ENCODE data around the gene WIPF2.
"Not testable (repeated sequence)": the region's sequence is repeated elsewhere in the genome, so short reads cannot be mapped to it uniquely, and the experiment has no call there.

WIPF2 gene

GRCh38 chr17:40192961-40193360, 26.1 kb upstream of the WIPF2 start:
- no peak for DNase-seq

- no peak for DNase-seq
These were observed 24.3 kb upstream of the WIPF2 start for GRCh38 chr17:40194821-40195220.

- no peak for DNase-seq
These were observed 21.6 kb upstream of the WIPF2 start for GRCh38 chr17:40197550-40197949.

GRCh38 chr17:40197965-40198456, 21.1 kb upstream of the WIPF2 start:
- DNase-seq, result not testable (repeated sequence)

- no peak for DNase-seq
These were observed 20.5 kb upstream of the WIPF2 start for GRCh38 chr17:40198576-40198975.

- DNase-seq, result peak; percentile 20
These were observed 16.0 kb upstream of the WIPF2 start for GRCh38 chr17:40203131-40203530.

GRCh38 chr17:40206193-40206592, 12.9 kb upstream of the WIPF2 start:
- DNase-seq, result not testable (repeated sequence)

- no peak for DNase-seq
These were observed 9.6 kb upstream of the WIPF2 start for GRCh38 chr17:40209404-40210093.

- DNase-seq, result not testable (repeated sequence)
These were observed 5.2 kb upstream of the WIPF2 start for GRCh38 chr17:40213914-40214313.

- DNase-seq, result no peak
These were observed 931 bp upstream of the WIPF2 start for GRCh38 chr17:40218006-40218739.

GRCh38 chr17:40219594-40220338, 662 bp downstream of the WIPF2 start:
- DNase-seq, result peak; percentile 76

GRCh38 chr17:40224718-40225550, 5.8 kb downstream of the WIPF2 start:
- peak; percentile 58 for DNase-seq

GRCh38 chr17:40229146-40229545, 10.0 kb downstream of the WIPF2 start:
- DNase-seq, result not testable (repeated sequence)

GRCh38 chr17:40230670-40231069, 11.6 kb downstream of the WIPF2 start:
- no peak for DNase-seq

- DNase-seq, result not testable (repeated sequence)
These were observed 12.8 kb downstream of the WIPF2 start for GRCh38 chr17:40231928-40232327.

GRCh38 chr17:40241252-40241834, 22.2 kb downstream of the WIPF2 start:
- no peak for DNase-seq

- no peak for DNase-seq
These were observed 23.7 kb downstream of the WIPF2 start for GRCh38 chr17:40242774-40243173.

- DNase-seq, result no peak
These were observed 24.7 kb downstream of the WIPF2 start for GRCh38 chr17:40243761-40244160.

- no peak for DNase-seq
These were observed 25.2 kb downstream of the WIPF2 start for GRCh38 chr17:40244255-40244654.

- DNase-seq, result no peak
These were observed 28.9 kb downstream of the WIPF2 start for GRCh38 chr17:40247926-40248495.

- no peak for DNase-seq
These were observed 29.4 kb downstream of the WIPF2 start for GRCh38 chr17:40248507-40248906.

GRCh38 chr17:40251576-40251975, 32.5 kb downstream of the WIPF2 start:
- DNase-seq, result peak; percentile 48
